ENCODE measurements around the gene CTRB1.

The CTRB1 gene

GRCh38 chr16:75273054-75273925, 54.5 kb downstream of the CTRB1 start:
- DNase-seq: no peak
